Smooth muscle cell of the brain vasculature (primary cell): Measurements from ENCODE around the gene CCDC74B.
"Not testable (repeated sequence)": the region's sequence is repeated elsewhere in the genome, so short reads cannot be mapped to it uniquely, and the experiment has no call there.

ENCODE experiments used
- DNase-seq: peaks from one replicate; pipeline ENCODE4 v3.0.0-alpha.2; 2012; ENCODE audit warnings: low read depth, low spot score

CCDC74B gene

GRCh38 chr2:130102597-130103363, 42.1 kb downstream of the CCDC74B start:
- DNase-seq = not testable (repeated sequence)
